Spleen (tissue), 7 donors: ENCODE measurements around the gene MAN1C1.

Experiments used
- POLR2A ChIP-seq, 3 donors: fragments of 450-650 bp; IDR thresholded peaks; one replicate each; pipeline ENCODE4 v1.5.1; 2017; ENCODE audit warnings: antibody characterized with exemption in 3 of 3, mild to moderate bottlenecking in 1 of 3
- POLR2AphosphoS5 ChIP-seq, 3 donors: sonication (generic); formaldehyde crosslinking; IDR thresholded peaks; one replicate each; pipeline ENCODE4 v1.5.1; 2017; ENCODE audit warnings: antibody characterized with exemption in 3 of 3
- TF ChIP-seq, protein P1 (sequence below), 11 experiments: fragments of 200-600 bp in 7 of 11; fragments of 450-650 bp in 4 of 11; sonication (generic) in 4 of 11; IDR thresholded peaks in 8 of 11; conservative IDR thresholded peaks in 3 of 11; 1 replicate in 7 of 11; 2 replicates in 4 of 11; pipeline versions ENCODE4 v1.4.0 to v1.8.0; 2016 to 2021; ENCODE audit warnings: antibody characterized with exemption in 11 of 11, inconsistent platforms in 4 of 11, mild to moderate bottlenecking in 1 of 11
- donor health status: DM: no; HTN: no; CAD: no; lungs with moderate emphysema.
- donor health status: DM: no; HTN: no; CAD: no.
- donor health status: DM: no; HTN: no; CAD: no.

DNA sequence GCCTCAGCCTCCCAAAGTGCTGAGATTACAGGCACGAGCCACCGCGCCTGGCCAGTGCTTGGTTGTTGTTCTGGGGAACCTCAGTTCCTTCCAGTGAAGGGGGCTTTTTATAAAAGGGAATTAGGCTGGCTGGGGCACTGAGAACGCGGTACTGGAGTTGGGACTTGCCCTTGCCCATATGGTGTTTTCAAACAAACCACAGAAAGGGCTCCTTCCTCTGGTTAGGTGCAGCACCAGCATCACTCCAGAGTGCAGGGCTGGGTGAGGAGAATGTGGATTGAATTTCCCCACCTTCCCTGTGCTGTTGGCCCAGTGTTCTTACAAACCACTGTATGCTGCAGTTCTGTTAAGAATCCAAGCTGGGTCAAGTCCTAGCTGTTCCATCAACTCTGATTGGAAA, 5.3 kb downstream of the MAN1C1 start:
- TF ChIP-seq, protein P1, sequence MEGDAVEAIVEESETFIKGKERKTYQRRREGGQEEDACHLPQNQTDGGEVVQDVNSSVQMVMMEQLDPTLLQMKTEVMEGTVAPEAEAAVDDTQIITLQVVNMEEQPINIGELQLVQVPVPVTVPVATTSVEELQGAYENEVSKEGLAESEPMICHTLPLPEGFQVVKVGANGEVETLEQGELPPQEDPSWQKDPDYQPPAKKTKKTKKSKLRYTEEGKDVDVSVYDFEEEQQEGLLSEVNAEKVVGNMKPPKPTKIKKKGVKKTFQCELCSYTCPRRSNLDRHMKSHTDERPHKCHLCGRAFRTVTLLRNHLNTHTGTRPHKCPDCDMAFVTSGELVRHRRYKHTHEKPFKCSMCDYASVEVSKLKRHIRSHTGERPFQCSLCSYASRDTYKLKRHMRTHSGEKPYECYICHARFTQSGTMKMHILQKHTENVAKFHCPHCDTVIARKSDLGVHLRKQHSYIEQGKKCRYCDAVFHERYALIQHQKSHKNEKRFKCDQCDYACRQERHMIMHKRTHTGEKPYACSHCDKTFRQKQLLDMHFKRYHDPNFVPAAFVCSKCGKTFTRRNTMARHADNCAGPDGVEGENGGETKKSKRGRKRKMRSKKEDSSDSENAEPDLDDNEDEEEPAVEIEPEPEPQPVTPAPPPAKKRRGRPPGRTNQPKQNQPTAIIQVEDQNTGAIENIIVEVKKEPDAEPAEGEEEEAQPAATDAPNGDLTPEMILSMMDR (IDR thresholded peaks at IDR 0.05 in 8 of 11, conservative IDR thresholded peaks at IDR 0.05 in 3 of 11) = no peak
- TF ChIP-seq POLR2A (IDR thresholded peaks at IDR 0.05) (no peak), POLR2AphosphoS5 (IDR thresholded peaks at IDR 0.05) (no peak)
